Smooth muscle cell (in vitro differentiated cells): Measurements from ENCODE around the gene LRRC45. TPM values are rescaled to one million over a fixed set of nuclear protein-coding genes. Genes with fewer than 3 reads are reported as not detected.

Source experiments
- DNase-seq: peaks from one replicate; lab custom pipeline; 2025; ENCODE audit not compliant: unreplicated experiment; lab: John Stamatoyannopoulos, UW
- H2AFZ ChIP-seq: fragments of 200-600 bp; sonication (generic); 2 replicates; pipeline ENCODE4 v1.6.0; 2016; ENCODE audit warnings: antibody characterized with exemption, low read depth, mild to moderate bottlenecking
- H3F3A ChIP-seq: fragments of 200-600 bp; sonication (generic); 2 replicates; pipeline ENCODE4 v1.6.0; 2017; ENCODE audit warnings: antibody characterized with exemption, low read depth
- H3K27ac ChIP-seq: fragments of 200-600 bp; sonication (generic); 2 replicates; pipeline ENCODE4 v1.5.1; 2016; ENCODE audit warnings: low read depth, mild to moderate bottlenecking
- H3K27me3 ChIP-seq: fragments of 200-600 bp; sonication (generic); 2 replicates; pipeline ENCODE4 v1.6.1; 2016; ENCODE audit warnings: low read depth, mild to moderate bottlenecking
- H3K36me3 ChIP-seq: fragments of 200-600 bp; sonication (generic); 2 replicates; pipeline ENCODE4 v1.5.1; 2016; ENCODE audit warnings: low read depth
- H3K4me1 ChIP-seq: fragments of 200-600 bp; sonication (generic); 2 replicates; pipeline ENCODE4 v1.5.1; 2016; ENCODE audit warnings: low read depth
- H3K4me2 ChIP-seq: fragments of 200-600 bp; sonication (generic); 2 replicates; pipeline ENCODE4 v1.6.0; 2016; ENCODE audit warnings: mild to moderate bottlenecking
- H3K4me3 ChIP-seq: fragments of 200-600 bp; sonication (generic); 2 replicates; pipeline ENCODE4 v1.5.1; 2016; ENCODE audit warnings: mild to moderate bottlenecking
- H3K79me2 ChIP-seq: fragments of 200-600 bp; sonication (generic); 2 replicates; pipeline ENCODE4 v1.6.0; 2016; ENCODE audit warnings: low read depth, mild to moderate bottlenecking
- H3K9ac ChIP-seq: fragments of 200-600 bp; sonication (generic); 2 replicates; pipeline ENCODE4 v1.6.0; 2016; ENCODE audit warnings: low read depth
- H3K9me3 ChIP-seq: fragments of 200-600 bp; sonication (generic); replicated peaks from 2 replicates; pipeline ENCODE4 v1.5.1; 2016; ENCODE audit warnings: low read depth
- H4K20me1 ChIP-seq: fragments of 200-600 bp; sonication (generic); 2 replicates; pipeline ENCODE4 v1.6.0; 2016; ENCODE audit warnings: low read depth
- WGBS: methylation state at CpG from one replicate; pipeline ENCODE4 v1.1.7; 2016; ENCODE audit warnings: low lambda C conversion rate; 5-methylcytosine and 5-hydroxymethylcytosine counted together
- polyA plus RNA-seq: library from polyadenylated mRNA; unstranded; fragments of >200 nt; fragmentation: Nextera tagmentation; extraction: Ambion mirVana; gene quantifications from 2 replicates; pipeline ENCODE4 v1.2.1, GENCODE V29; 2016
- total RNA-seq: library from RNA; depleted of rRNA; stranded (reverse); fragments of >200 nt; gene quantifications from 2 replicates; pipeline ENCODE4 v1.2.3, GENCODE V29; 2014
- TF ChIP-seq, protein P1 (sequence below): fragments of 200-600 bp; sonication (generic); IDR thresholded peaks from 2 replicates; pipeline ENCODE4 v1.5.1; 2017; ENCODE audit warnings: borderline replicate concordance, mild to moderate bottlenecking, antibody characterized with exemption; ENCODE audit not compliant: insufficient read depth, poor library complexity, severe bottlenecking

The LRRC45 gene
- total and polyA plus RNA-seq, 2 experiments from 2014 or later, result 9.6 to 13.5 TPM

GRCh38 chr17:81977211-81977808 lies 45.8 kb upstream of the LRRC45 start, which contains the start of gene ASPSCR1:
Gene ASPSCR1, plus strand, starts transcription at chr17:81977629. Its CDS starts 18 bp downstream, at chr17:81977647.
- peak within 1 kb of the TSS; percentile 98 for H3K4me2 ChIP-seq
- H3K9ac ChIP-seq, result peak within 1 kb of the TSS; percentile 95
- H3K36me3 ChIP-seq, result no peaks in the 10 kb centered on the region
- TF ChIP-seq, protein P1, sequence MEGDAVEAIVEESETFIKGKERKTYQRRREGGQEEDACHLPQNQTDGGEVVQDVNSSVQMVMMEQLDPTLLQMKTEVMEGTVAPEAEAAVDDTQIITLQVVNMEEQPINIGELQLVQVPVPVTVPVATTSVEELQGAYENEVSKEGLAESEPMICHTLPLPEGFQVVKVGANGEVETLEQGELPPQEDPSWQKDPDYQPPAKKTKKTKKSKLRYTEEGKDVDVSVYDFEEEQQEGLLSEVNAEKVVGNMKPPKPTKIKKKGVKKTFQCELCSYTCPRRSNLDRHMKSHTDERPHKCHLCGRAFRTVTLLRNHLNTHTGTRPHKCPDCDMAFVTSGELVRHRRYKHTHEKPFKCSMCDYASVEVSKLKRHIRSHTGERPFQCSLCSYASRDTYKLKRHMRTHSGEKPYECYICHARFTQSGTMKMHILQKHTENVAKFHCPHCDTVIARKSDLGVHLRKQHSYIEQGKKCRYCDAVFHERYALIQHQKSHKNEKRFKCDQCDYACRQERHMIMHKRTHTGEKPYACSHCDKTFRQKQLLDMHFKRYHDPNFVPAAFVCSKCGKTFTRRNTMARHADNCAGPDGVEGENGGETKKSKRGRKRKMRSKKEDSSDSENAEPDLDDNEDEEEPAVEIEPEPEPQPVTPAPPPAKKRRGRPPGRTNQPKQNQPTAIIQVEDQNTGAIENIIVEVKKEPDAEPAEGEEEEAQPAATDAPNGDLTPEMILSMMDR, result no peak
- peaks cover 8% of the 10 kb centered on the region for H3K79me2 ChIP-seq
- 2% methylated on average over 37 of the region's 76 CpGs for WGBS
- H3K4me1 ChIP-seq, result peaks cover 7% of the 10 kb centered on the region
- DNase-seq, result peak; percentile 84
- no peaks in the 10 kb centered on the region for H3K27me3 ChIP-seq
- peak within 1 kb of the TSS; percentile 90 for H2AFZ ChIP-seq
- peak within 1 kb of the TSS; percentile 83 for H3K4me3 ChIP-seq
- H3K9me3 ChIP-seq, result no peaks in the 10 kb centered on the region
- peaks cover 9% of the 10 kb centered on the region for H4K20me1 ChIP-seq
- H3F3A ChIP-seq, result no peaks in the 10 kb centered on the region
- peak within 1 kb of the TSS; percentile 87 for H3K27ac ChIP-seq

DNA sequence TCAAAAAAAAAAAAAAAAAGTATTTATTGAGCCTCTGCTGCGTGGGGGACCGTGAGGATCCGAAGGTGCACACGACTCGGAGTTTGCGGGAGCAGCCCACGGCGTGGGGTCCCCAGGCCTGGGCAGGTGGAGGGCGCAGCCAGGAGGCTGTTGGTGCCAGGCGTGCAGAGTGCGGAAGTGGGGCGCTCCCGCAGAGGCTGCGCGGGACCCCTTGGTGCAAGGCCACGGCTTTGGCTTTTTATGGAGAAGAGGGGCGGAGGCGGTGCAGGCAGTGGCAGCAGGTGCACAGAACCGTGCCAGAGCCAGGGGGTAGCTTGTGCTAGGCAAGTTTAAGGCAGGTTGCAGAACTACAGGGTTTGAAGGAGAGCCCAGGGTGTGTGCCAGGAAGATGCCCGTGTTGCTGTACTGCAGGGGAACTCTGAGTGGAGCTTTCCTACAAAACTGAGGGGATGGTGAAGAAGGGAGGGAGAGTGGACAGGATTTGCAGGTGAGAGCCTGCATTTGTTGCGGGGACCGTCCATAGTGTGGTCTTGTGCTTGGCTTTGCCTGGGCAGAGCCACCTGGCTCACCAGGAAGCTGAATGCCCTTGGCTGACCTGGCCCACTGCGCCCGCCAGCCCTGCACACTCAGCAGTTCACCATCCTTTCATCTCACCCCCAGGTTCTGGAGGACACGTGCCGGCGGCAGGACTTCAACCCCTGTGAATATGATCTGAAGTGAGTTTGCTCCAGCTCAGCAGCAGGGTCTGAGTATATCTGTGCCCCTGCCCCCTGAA lies 44.4 kb upstream of the LRRC45 start:
- peak overlapping the region; percentile 83 for H3K4me3 ChIP-seq
- 96% methylated on average over 27 of the region's 27 CpGs for WGBS

DNA sequence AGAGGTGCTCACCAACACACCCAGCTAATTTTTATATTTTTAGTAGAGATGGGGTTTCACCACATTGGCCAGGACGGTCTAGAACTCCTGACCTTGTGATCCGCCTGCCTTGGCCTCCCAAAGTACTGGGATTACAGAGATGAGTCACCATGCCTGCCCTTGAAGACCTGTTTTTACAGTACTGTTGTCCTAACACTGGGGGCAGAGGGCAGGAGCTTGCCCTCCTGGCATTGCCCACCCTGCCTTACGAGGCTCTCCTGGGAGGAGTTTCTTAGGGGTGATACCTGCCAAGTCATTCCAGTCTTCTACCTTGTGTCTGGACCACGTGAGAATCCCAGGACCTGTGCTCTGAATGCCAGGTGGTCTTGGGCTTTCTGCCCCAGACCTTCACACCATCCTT lies 43.0 kb upstream of the LRRC45 start:
- Histone ChIP-seq H3K4me3 (no peak overlapping the region), H3K4me1 (peaks cover 7% of the 10 kb centered on the region), H3K36me3 (no peaks in the 10 kb centered on the region), H3K9ac (no peak overlapping the region), H3F3A (no peaks in the 10 kb centered on the region), H3K4me2 (no peak overlapping the region), H2AFZ (no peak overlapping the region), H3K9me3 (no peaks in the 10 kb centered on the region), H4K20me1 (peaks cover 13% of the 10 kb centered on the region), H3K27me3 (no peaks in the 10 kb centered on the region), H3K79me2 (peaks cover 8% of the 10 kb centered on the region), H3K27ac (no peak overlapping the region)
- TF ChIP-seq, protein P1, result no peak
- WGBS, result 99% methylated on average over 4 of the region's 4 CpGs
- no peak for DNase-seq

More for the DNA sequence above, 44.4 kb upstream of the LRRC45 start:
- no peak for DNase-seq
- no peaks in the 10 kb centered on the region for H3K9me3 ChIP-seq
- H2AFZ ChIP-seq, result no peak overlapping the region
- H3K9ac ChIP-seq, result no peak overlapping the region
- TF ChIP-seq, protein P1, result no peak
- no peaks in the 10 kb centered on the region for H3F3A ChIP-seq
- H3K4me2 ChIP-seq, result peak overlapping the region; percentile 98
- H3K27ac ChIP-seq, result no peak overlapping the region
- no peaks in the 10 kb centered on the region for H3K27me3 ChIP-seq
- no peaks in the 10 kb centered on the region for H3K36me3 ChIP-seq
- H3K4me1 ChIP-seq, result peaks cover 7% of the 10 kb centered on the region
- H3K79me2 ChIP-seq, result peaks cover 8% of the 10 kb centered on the region
- H4K20me1 ChIP-seq, result peaks cover 13% of the 10 kb centered on the region
